Activated CD4-positive, alpha-beta T cell treated with anti-CD3 and anti-CD28 coated beads, Interleukin-2, amount 50 U/mL, for 48 hours (primary cell): ENCODE results near the gene RFTN1.

Experiments used
- DNase-seq, 2 experiments: peaks; one replicate each; pipeline ENCODE4 v3.0.0-alpha.2; 2020

Gene RFTN1

GRCh38 chr3:16400106-16400931 lies 113.2 kb downstream of the RFTN1 start:
- no peak for DNase-seq

GRCh38 chr3:16399473-16399872 lies 114.0 kb downstream of the RFTN1 start:
- DNase-seq = no peak

GRCh38 chr3:16398648-16399047 lies 114.9 kb downstream of the RFTN1 start:
- no peak for DNase-seq

GRCh38 chr3:16396202-16396601 lies 117.3 kb downstream of the RFTN1 start:
- no peak for DNase-seq

- no peak for DNase-seq
These were observed 118.3 kb downstream of the RFTN1 start for GRCh38 chr3:16395212-16395611.

GRCh38 chr3:16394639-16395038 lies 118.9 kb downstream of the RFTN1 start:
- no peak for DNase-seq

- DNase-seq = no peak
These were observed 120.8 kb downstream of the RFTN1 start for GRCh38 chr3:16392717-16393116.

GRCh38 chr3:16392065-16392464 lies 121.4 kb downstream of the RFTN1 start:
- no peak for DNase-seq

GRCh38 chr3:16390581-16390980 lies 122.9 kb downstream of the RFTN1 start:
- DNase-seq = no peak

GRCh38 chr3:16388850-16389441 lies 124.6 kb downstream of the RFTN1 start:
- DNase-seq = no peak

- DNase-seq = no peak
These were observed 126.9 kb downstream of the RFTN1 start for GRCh38 chr3:16386561-16386960.

GRCh38 chr3:16385151-16385550 lies 128.3 kb downstream of the RFTN1 start:
- no peak for DNase-seq

GRCh38 chr3:16383864-16384263 lies 129.6 kb downstream of the RFTN1 start:
- DNase-seq = no peak

GRCh38 chr3:16382845-16383244 lies 130.7 kb downstream of the RFTN1 start:
- DNase-seq = peak in 1 of 2 experiments; percentile 33

GRCh38 chr3:16381426-16381825 lies 132.1 kb downstream of the RFTN1 start:
- DNase-seq = no peak

- no peak for DNase-seq
These were observed 133.1 kb downstream of the RFTN1 start for GRCh38 chr3:16380421-16380820.

GRCh38 chr3:16379838-16380237 lies 133.7 kb downstream of the RFTN1 start:
- DNase-seq = no peak

GRCh38 chr3:16378920-16379319 lies 134.6 kb downstream of the RFTN1 start:
- DNase-seq = no peak

GRCh38 chr3:16378415-16378814 lies 135.1 kb downstream of the RFTN1 start:
- DNase-seq = no peak

- no peak for DNase-seq
These were observed 135.6 kb downstream of the RFTN1 start for GRCh38 chr3:16377847-16378302.

- no peak for DNase-seq
These were observed 136.3 kb downstream of the RFTN1 start for GRCh38 chr3:16377196-16377595.

- no peak for DNase-seq
These were observed 137.6 kb downstream of the RFTN1 start for GRCh38 chr3:16375891-16376290.

- no peak for DNase-seq
These were observed 138.6 kb downstream of the RFTN1 start for GRCh38 chr3:16374935-16375245.

GRCh38 chr3:16374047-16374934 lies 139.2 kb downstream of the RFTN1 start:
- DNase-seq = peak; percentile 21 to 31
